ENCODE measurements around the gene PIWIL1.

The PIWIL1 gene

DNA sequence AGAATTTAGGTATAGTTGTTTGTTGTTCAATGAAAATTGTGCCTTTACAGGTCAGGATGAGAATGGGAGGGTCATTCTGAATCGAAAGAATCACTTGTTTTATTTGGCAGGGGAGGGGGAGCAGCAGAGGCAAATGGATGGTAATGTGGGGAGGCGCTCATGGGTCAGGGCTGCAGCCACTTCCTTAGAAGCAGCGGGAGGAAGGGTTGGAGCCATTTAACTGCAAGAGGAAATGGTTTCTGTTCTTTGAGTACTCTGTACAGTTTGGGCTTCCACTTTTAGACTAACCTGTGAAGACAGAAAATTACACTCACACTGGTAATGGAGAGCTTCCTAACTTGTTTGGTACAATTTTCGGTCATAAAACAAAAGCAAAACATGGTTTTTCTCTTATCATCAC, 57.2 kb downstream of the PIWIL1 start:
- Histone ChIP-seq H3K9ac (ENCODE audit: low read depth in 1 of 2, low read length in 2 of 2) (no peak overlapping the region), H3K4me3 (ENCODE audit: low read length in 2 of 2) (no peak overlapping the region), H3K27me3 (ENCODE audit: control insufficient read depth in 2 of 2, insufficient read depth in 2 of 2, low read length in 2 of 2) (no peaks in the 10 kb centered on the region), H3K36me3 (ENCODE audit: control insufficient read depth in 2 of 2, insufficient read depth in 2 of 2, low read length in 2 of 2) (no peaks in the 10 kb centered on the region), H3K27ac (ENCODE audit: low read depth in 2 of 2, low read length in 2 of 2) (no peak overlapping the region), H3K9me3 (ENCODE audit: control insufficient read depth in 2 of 2, low read length in 2 of 2) (no peaks in the 10 kb centered on the region), H3K4me1 (ENCODE audit: control insufficient read depth in 2 of 2, insufficient read depth in 2 of 2, low read length in 2 of 2) (no peaks in the 10 kb centered on the region)

GRCh38 chr12:130396667-130397066, 59.0 kb downstream of the PIWIL1 start:
- no peaks in the 10 kb centered on the region for H3K27me3 ChIP-seq (ENCODE audit: control insufficient read depth in 2 of 2, insufficient read depth in 2 of 2, low read length in 2 of 2)
- no peak overlapping the region for H3K27ac ChIP-seq (ENCODE audit: low read depth in 2 of 2, low read length in 2 of 2)
- H3K9me3 ChIP-seq (ENCODE audit: control insufficient read depth in 2 of 2, low read length in 2 of 2), result no peaks in the 10 kb centered on the region
- no peaks in the 10 kb centered on the region for H3K4me1 ChIP-seq (ENCODE audit: control insufficient read depth in 2 of 2, insufficient read depth in 2 of 2, low read length in 2 of 2)
- no peak overlapping the region for H3K9ac ChIP-seq (ENCODE audit: low read depth in 1 of 2, low read length in 2 of 2)
- H3K4me3 ChIP-seq (ENCODE audit: low read length in 2 of 2), result no peak overlapping the region
- H3K36me3 ChIP-seq (ENCODE audit: control insufficient read depth in 2 of 2, insufficient read depth in 2 of 2, low read length in 2 of 2), result no peaks in the 10 kb centered on the region

DNA sequence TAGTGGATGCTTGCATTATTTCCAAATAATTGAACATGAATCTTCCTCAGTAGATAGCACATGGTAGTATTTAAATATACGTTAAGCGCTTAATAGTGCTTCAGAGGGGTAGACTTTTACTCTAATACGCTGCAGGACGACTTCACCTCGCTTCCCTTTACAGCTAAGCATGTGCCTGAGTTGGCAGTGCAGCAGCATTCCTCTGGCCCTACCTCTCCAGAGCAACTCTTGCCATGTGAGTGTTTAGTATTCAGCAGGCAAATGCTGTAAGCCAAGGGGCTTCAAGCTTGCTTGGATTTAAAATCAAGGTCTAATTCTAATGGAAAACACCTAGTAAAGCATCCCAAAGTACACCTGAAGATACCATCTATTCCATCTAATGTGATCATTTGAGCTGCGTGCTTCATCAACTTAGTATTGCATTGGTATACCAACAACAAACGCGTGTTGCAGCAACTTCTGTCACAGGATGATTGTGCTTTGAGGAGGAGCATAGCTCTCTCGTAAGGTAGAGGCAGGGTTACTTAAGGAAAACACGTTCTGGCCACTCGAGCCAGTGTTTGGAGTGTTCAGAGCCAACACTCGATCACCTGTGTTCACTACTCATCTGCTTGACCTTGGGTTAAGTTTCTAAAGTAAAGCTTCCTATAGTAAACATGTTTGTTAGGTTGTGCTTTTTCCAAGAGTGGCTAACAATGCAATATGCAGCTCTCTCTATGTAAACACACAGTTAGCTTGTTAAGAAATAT, 60.6 kb downstream of the PIWIL1 start:
- Histone ChIP-seq H3K27ac (ENCODE audit: low read depth in 2 of 2, low read length in 2 of 2) (no peak overlapping the region), H3K4me3 (ENCODE audit: low read length in 2 of 2) (no peak overlapping the region), H3K27me3 (ENCODE audit: control insufficient read depth in 2 of 2, insufficient read depth in 2 of 2, low read length in 2 of 2) (no peaks in the 10 kb centered on the region), H3K4me1 (ENCODE audit: control insufficient read depth in 2 of 2, insufficient read depth in 2 of 2, low read length in 2 of 2) (no peaks in the 10 kb centered on the region), H3K9ac (ENCODE audit: low read depth in 1 of 2, low read length in 2 of 2) (no peak overlapping the region), H3K9me3 (ENCODE audit: control insufficient read depth in 2 of 2, low read length in 2 of 2) (no peaks in the 10 kb centered on the region), H3K36me3 (ENCODE audit: control insufficient read depth in 2 of 2, insufficient read depth in 2 of 2, low read length in 2 of 2) (no peaks in the 10 kb centered on the region)

DNA sequence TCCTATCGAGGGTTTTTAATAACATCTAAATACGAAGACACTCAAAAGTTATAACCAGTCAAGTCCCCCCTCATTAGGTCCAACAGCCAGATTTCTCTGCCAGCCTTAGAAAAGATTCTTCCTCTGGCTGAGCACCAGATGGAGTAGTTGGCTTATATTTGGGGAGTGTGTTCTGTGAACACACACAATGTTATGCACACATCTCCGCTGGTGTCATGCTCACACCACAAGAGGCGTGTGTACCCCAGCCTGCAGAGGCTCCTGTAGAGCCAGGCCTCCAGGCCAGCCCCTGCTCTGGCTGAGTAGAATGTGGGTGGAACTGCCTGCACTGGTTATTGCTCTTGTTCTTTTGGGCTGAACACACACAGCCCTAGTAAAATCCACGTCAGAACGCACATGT, 64.0 kb downstream of the PIWIL1 start:
- H3K36me3 ChIP-seq (ENCODE audit: control insufficient read depth in 2 of 2, insufficient read depth in 2 of 2, low read length in 2 of 2), result no peaks in the 10 kb centered on the region
- H3K9me3 ChIP-seq (ENCODE audit: control insufficient read depth in 2 of 2, low read length in 2 of 2), result no peaks in the 10 kb centered on the region
- H3K27me3 ChIP-seq (ENCODE audit: control insufficient read depth in 2 of 2, insufficient read depth in 2 of 2, low read length in 2 of 2), result no peaks in the 10 kb centered on the region
- H3K27ac ChIP-seq (ENCODE audit: low read depth in 2 of 2, low read length in 2 of 2), result no peak overlapping the region
- no peak overlapping the region for H3K4me3 ChIP-seq (ENCODE audit: low read length in 2 of 2)
- H3K9ac ChIP-seq (ENCODE audit: low read depth in 1 of 2, low read length in 2 of 2), result no peak overlapping the region
- no peaks in the 10 kb centered on the region for H3K4me1 ChIP-seq (ENCODE audit: control insufficient read depth in 2 of 2, insufficient read depth in 2 of 2, low read length in 2 of 2)

- H3K9me3 ChIP-seq (ENCODE audit: control insufficient read depth in 2 of 2, low read length in 2 of 2), result no peaks in the 10 kb centered on the region
- H3K4me3 ChIP-seq (ENCODE audit: low read length in 2 of 2), result no peak overlapping the region
- H3K9ac ChIP-seq (ENCODE audit: low read depth in 1 of 2, low read length in 2 of 2), result no peak overlapping the region
- no peak overlapping the region for H3K27ac ChIP-seq (ENCODE audit: low read depth in 2 of 2, low read length in 2 of 2)
- H3K36me3 ChIP-seq (ENCODE audit: control insufficient read depth in 2 of 2, insufficient read depth in 2 of 2, low read length in 2 of 2), result no peaks in the 10 kb centered on the region
- H3K4me1 ChIP-seq (ENCODE audit: control insufficient read depth in 2 of 2, insufficient read depth in 2 of 2, low read length in 2 of 2), result no peaks in the 10 kb centered on the region
- no peaks in the 10 kb centered on the region for H3K27me3 ChIP-seq (ENCODE audit: control insufficient read depth in 2 of 2, insufficient read depth in 2 of 2, low read length in 2 of 2)
Observed at GRCh38 chr12:130405332-130405731, 67.6 kb downstream of the PIWIL1 start.

DNA sequence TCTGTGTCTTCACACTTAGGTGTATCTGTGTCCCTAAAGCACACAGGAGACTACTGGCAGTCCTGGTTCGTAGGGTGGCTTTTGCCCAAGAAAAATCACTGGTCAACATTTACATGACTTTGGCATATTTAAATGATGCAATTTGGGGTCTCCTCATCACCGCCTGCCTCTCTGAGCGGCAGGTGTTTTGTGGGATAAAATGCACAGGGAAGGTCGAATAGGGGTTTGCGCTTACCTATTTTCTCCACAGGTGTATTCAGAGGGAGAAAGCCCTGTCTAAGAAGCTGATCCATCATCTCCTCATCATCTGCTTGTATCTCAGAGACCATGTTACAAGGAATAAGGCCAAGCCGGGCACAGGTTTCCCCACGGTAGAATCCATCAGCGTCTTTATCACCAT, 74.7 kb downstream of the PIWIL1 start:
- Histone ChIP-seq H3K4me3 (ENCODE audit: low read length in 2 of 2) (no peak overlapping the region), H3K4me1 (ENCODE audit: control insufficient read depth in 2 of 2, insufficient read depth in 2 of 2, low read length in 2 of 2) (no peaks in the 10 kb centered on the region), H3K27ac (ENCODE audit: low read depth in 2 of 2, low read length in 2 of 2) (no peak overlapping the region), H3K9me3 (ENCODE audit: control insufficient read depth in 2 of 2, low read length in 2 of 2) (no peaks in the 10 kb centered on the region), H3K27me3 (ENCODE audit: control insufficient read depth in 2 of 2, insufficient read depth in 2 of 2, low read length in 2 of 2) (no peaks in the 10 kb centered on the region), H3K36me3 (ENCODE audit: control insufficient read depth in 2 of 2, insufficient read depth in 2 of 2, low read length in 2 of 2) (no peaks in the 10 kb centered on the region), H3K9ac (ENCODE audit: low read depth in 1 of 2, low read length in 2 of 2) (no peak overlapping the region)

GRCh38 chr12:130413909-130414308, 76.2 kb downstream of the PIWIL1 start:
- Histone ChIP-seq H3K4me3 (ENCODE audit: low read length in 2 of 2) (no peak overlapping the region), H3K9ac (ENCODE audit: low read depth in 1 of 2, low read length in 2 of 2) (no peak overlapping the region), H3K36me3 (ENCODE audit: control insufficient read depth in 2 of 2, insufficient read depth in 2 of 2, low read length in 2 of 2) (no peaks in the 10 kb centered on the region), H3K27me3 (ENCODE audit: control insufficient read depth in 2 of 2, insufficient read depth in 2 of 2, low read length in 2 of 2) (no peaks in the 10 kb centered on the region), H3K9me3 (ENCODE audit: control insufficient read depth in 2 of 2, low read length in 2 of 2) (no peaks in the 10 kb centered on the region), H3K4me1 (ENCODE audit: control insufficient read depth in 2 of 2, insufficient read depth in 2 of 2, low read length in 2 of 2) (no peaks in the 10 kb centered on the region), H3K27ac (ENCODE audit: low read depth in 2 of 2, low read length in 2 of 2) (no peak overlapping the region)

GRCh38 chr12:130414381-130414780, 76.7 kb downstream of the PIWIL1 start:
- H3K27ac ChIP-seq (ENCODE audit: low read depth in 2 of 2, low read length in 2 of 2), result no peak overlapping the region
- no peaks in the 10 kb centered on the region for H3K27me3 ChIP-seq (ENCODE audit: control insufficient read depth in 2 of 2, insufficient read depth in 2 of 2, low read length in 2 of 2)
- no peak overlapping the region for H3K9ac ChIP-seq (ENCODE audit: low read depth in 1 of 2, low read length in 2 of 2)
- no peak overlapping the region for H3K4me3 ChIP-seq (ENCODE audit: low read length in 2 of 2)
- H3K9me3 ChIP-seq (ENCODE audit: control insufficient read depth in 2 of 2, low read length in 2 of 2), result no peaks in the 10 kb centered on the region
- no peaks in the 10 kb centered on the region for H3K4me1 ChIP-seq (ENCODE audit: control insufficient read depth in 2 of 2, insufficient read depth in 2 of 2, low read length in 2 of 2)
- no peaks in the 10 kb centered on the region for H3K36me3 ChIP-seq (ENCODE audit: control insufficient read depth in 2 of 2, insufficient read depth in 2 of 2, low read length in 2 of 2)

DNA sequence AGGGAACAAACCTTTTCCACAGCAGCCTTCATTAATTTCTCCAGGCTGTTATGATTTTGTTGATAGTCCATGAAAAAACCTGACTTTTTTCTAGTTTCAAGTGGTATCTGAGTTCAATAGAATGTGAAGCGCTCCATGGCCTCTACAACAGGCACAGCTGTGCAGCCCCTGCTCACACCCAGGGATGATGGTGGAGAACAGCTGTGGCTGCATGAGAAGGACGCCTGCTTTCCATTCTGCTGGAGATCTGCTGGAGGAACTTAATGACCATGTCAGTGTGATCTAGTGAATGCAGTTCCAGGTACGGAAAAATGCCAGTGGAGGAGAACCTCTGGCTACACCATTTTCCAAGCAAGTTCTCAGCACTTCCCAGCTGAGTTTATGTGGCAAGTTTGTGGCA, 80.6 kb downstream of the PIWIL1 start:
- H3K27ac ChIP-seq (ENCODE audit: low read depth in 2 of 2, low read length in 2 of 2), result no peak overlapping the region
- H3K9ac ChIP-seq (ENCODE audit: low read depth in 1 of 2, low read length in 2 of 2), result no peak overlapping the region
- H3K4me3 ChIP-seq (ENCODE audit: low read length in 2 of 2), result no peak overlapping the region
- no peaks in the 10 kb centered on the region for H3K36me3 ChIP-seq (ENCODE audit: control insufficient read depth in 2 of 2, insufficient read depth in 2 of 2, low read length in 2 of 2)
- H3K27me3 ChIP-seq (ENCODE audit: control insufficient read depth in 2 of 2, insufficient read depth in 2 of 2, low read length in 2 of 2), result no peaks in the 10 kb centered on the region
- no peaks in the 10 kb centered on the region for H3K4me1 ChIP-seq (ENCODE audit: control insufficient read depth in 2 of 2, insufficient read depth in 2 of 2, low read length in 2 of 2)
- no peaks in the 10 kb centered on the region for H3K9me3 ChIP-seq (ENCODE audit: control insufficient read depth in 2 of 2, low read length in 2 of 2)

DNA sequence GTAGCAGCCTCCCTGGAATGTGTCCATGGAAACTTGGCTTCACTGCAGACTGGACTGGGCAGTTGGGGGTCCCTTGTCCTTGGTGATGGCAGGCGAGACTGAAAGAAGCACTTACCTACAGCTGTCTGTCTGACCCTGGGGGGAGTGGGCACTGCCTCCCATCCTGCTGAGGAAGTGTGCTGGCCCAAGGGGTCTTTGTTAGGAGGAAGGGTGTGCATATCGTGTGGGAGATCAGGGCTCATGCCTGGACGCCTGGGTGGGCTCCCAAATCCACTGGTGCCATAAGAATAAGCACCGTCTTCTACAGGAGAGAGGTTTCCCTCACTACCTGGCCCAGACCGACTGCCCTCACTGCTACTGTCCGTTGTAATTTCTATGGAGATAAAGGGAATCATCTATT, 81.4 kb downstream of the PIWIL1 start:
- no peaks in the 10 kb centered on the region for H3K36me3 ChIP-seq (ENCODE audit: control insufficient read depth in 2 of 2, insufficient read depth in 2 of 2, low read length in 2 of 2)
- H3K4me3 ChIP-seq (ENCODE audit: low read length in 2 of 2), result no peak overlapping the region
- no peak overlapping the region for H3K27ac ChIP-seq (ENCODE audit: low read depth in 2 of 2, low read length in 2 of 2)
- H3K27me3 ChIP-seq (ENCODE audit: control insufficient read depth in 2 of 2, insufficient read depth in 2 of 2, low read length in 2 of 2), result no peaks in the 10 kb centered on the region
- H3K4me1 ChIP-seq (ENCODE audit: control insufficient read depth in 2 of 2, insufficient read depth in 2 of 2, low read length in 2 of 2), result no peaks in the 10 kb centered on the region
- no peaks in the 10 kb centered on the region for H3K9me3 ChIP-seq (ENCODE audit: control insufficient read depth in 2 of 2, low read length in 2 of 2)
- no peak overlapping the region for H3K9ac ChIP-seq (ENCODE audit: low read depth in 1 of 2, low read length in 2 of 2)

DNA sequence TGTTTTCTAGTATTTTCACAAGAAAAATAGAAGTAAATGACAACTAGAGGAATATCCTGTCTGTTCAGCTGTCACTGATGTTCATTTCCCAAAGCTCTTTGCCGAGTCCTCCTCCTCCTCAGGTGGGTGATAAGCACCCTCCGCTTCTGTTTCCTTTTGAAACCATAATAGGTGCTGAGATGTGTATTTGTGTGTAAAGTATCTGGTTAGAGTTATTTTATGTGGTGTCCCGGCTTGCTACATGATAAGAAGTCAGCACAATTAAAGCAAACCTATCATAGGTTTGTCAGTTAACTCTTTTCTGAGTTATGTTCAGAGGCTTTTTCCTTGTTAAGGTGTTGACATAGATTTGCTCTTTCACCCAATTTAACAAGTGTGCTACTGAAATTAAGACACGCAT, 82.4 kb downstream of the PIWIL1 start:
- Histone ChIP-seq H3K27ac (ENCODE audit: low read depth in 2 of 2, low read length in 2 of 2) (no peak overlapping the region), H3K4me1 (ENCODE audit: control insufficient read depth in 2 of 2, insufficient read depth in 2 of 2, low read length in 2 of 2) (no peaks in the 10 kb centered on the region), H3K9me3 (ENCODE audit: control insufficient read depth in 2 of 2, low read length in 2 of 2) (no peaks in the 10 kb centered on the region), H3K27me3 (ENCODE audit: control insufficient read depth in 2 of 2, insufficient read depth in 2 of 2, low read length in 2 of 2) (no peaks in the 10 kb centered on the region), H3K36me3 (ENCODE audit: control insufficient read depth in 2 of 2, insufficient read depth in 2 of 2, low read length in 2 of 2) (no peaks in the 10 kb centered on the region), H3K9ac (ENCODE audit: low read depth in 1 of 2, low read length in 2 of 2) (no peak overlapping the region), H3K4me3 (ENCODE audit: low read length in 2 of 2) (no peak overlapping the region)
